HepG2 (cell line): ENCODE data around the gene UTS2R. TPM values are rescaled to one million over a fixed set of nuclear protein-coding genes. Genes with fewer than 3 reads are reported as not detected.

Experiments used
- CHD2 ChIP-seq: IDR thresholded peaks from 2 replicates; pipeline ENCODE4 v1.6.1; 2011; ENCODE audit warnings: low read depth, low read length, improper control_type of control experiment
- DMAP1 ChIP-seq: IDR thresholded peaks from 2 replicates; pipeline ENCODE4 v1.6.1; 2016
- DNMT3B ChIP-seq: conservative IDR thresholded peaks from 2 replicates; pipeline ENCODE4 v1.6.1; 2016; ENCODE audit warnings: missing biosample characterization, control low read depth
- ELF4 ChIP-seq: sonication (generic); formaldehyde crosslinking; IDR thresholded peaks from 2 replicates; pipeline ENCODE4 v1.5.0; 2020; ENCODE audit warnings: missing genetic modification reagents, mild to moderate bottlenecking, moderate library complexity, borderline replicate concordance
- FIP1L1 ChIP-seq: fragments of 200-400 bp; formaldehyde crosslinking; IDR thresholded peaks from 2 replicates; pipeline ENCODE4 v1.6.1; 2018; ENCODE audit warnings: low read depth, mild to moderate bottlenecking, low read length, moderate library complexity, borderline replicate concordance; ENCODE audit not compliant: insufficient read depth
- HNRNPH1 ChIP-seq: fragments of 200-400 bp; formaldehyde crosslinking; optimal IDR thresholded peaks from 2 replicates; pipeline ENCODE3; 2017; ENCODE audit warnings: mild to moderate bottlenecking, low read depth, low read length
- KDM5A ChIP-seq: fragments of 200-600 bp; sonication (generic); IDR thresholded peaks from 2 replicates; pipeline ENCODE4 v1.7.0; 2018; ENCODE audit warnings: antibody characterized with exemption, mild to moderate bottlenecking, low read length, borderline replicate concordance
- MIER3 ChIP-seq: IDR thresholded peaks from 2 replicates; pipeline ENCODE4 v1.6.1; 2016; ENCODE audit warnings: missing compliant biosample characterization, borderline replicate concordance
- MXD4 ChIP-seq: IDR thresholded peaks from 2 replicates; pipeline ENCODE4 v1.6.1; 2016; ENCODE audit warnings: mild to moderate bottlenecking, missing biosample characterization, missing genetic modification reagents
- NCOA1 ChIP-seq: sonication (generic); formaldehyde crosslinking; IDR thresholded peaks from 2 replicates; pipeline ENCODE4 v1.9.0; 2021; ENCODE audit warnings: missing genetic modification reagents
- PHF21A ChIP-seq: sonication (generic); formaldehyde crosslinking; IDR thresholded peaks from 2 replicates; pipeline ENCODE4 v1.5.0; 2020; ENCODE audit warnings: mild to moderate bottlenecking, missing genetic modification reagents
- PLRG1 ChIP-seq: fragments of 450-650 bp; conservative IDR thresholded peaks from 2 replicates; pipeline ENCODE4 v1.6.1; 2016
- POLR2AphosphoS2 ChIP-seq: IDR thresholded peaks from 2 replicates; pipeline ENCODE4 v1.6.1; 2011; ENCODE audit warnings: low read depth, low read length, improper control_type of control experiment
- SIX4 ChIP-seq: sonication (generic); formaldehyde crosslinking; IDR thresholded peaks from 2 replicates; pipeline ENCODE4 v1.4.0; 2020; ENCODE audit warnings: missing genetic modification reagents
- THYN1 ChIP-seq: sonication (generic); formaldehyde crosslinking; IDR thresholded peaks from 2 replicates; pipeline ENCODE4 v1.8.1; 2023; ENCODE audit warnings: low read depth, mild to moderate bottlenecking, moderate library complexity, missing genetic modification reagents, borderline replicate concordance
- ZNF10 ChIP-seq: sonication (generic); formaldehyde crosslinking; IDR thresholded peaks from 2 replicates; pipeline ENCODE4 v1.4.0; 2020; ENCODE audit warnings: mild to moderate bottlenecking, low read depth, missing genetic modification reagents, borderline replicate concordance
- ZNF251 ChIP-seq: sonication (generic); formaldehyde crosslinking; IDR thresholded peaks from 2 replicates; pipeline ENCODE4 v1.9.0; 2021; ENCODE audit warnings: mild to moderate bottlenecking, missing genetic modification reagents
- ZNF326 ChIP-seq: sonication (generic); formaldehyde crosslinking; IDR thresholded peaks from 2 replicates; pipeline ENCODE4 v1.4.0; 2020; ENCODE audit warnings: missing genetic modification reagents, borderline replicate concordance
- ZNF362 ChIP-seq: sonication (generic); formaldehyde crosslinking; IDR thresholded peaks from 2 replicates; pipeline ENCODE4 v1.4.0; 2020; ENCODE audit warnings: missing genetic modification reagents, mild to moderate bottlenecking, borderline replicate concordance
- ZNF501 ChIP-seq: sonication (generic); formaldehyde crosslinking; IDR thresholded peaks from 2 replicates; pipeline ENCODE4 v1.5.1; 2020; ENCODE audit warnings: mild to moderate bottlenecking, moderate library complexity, missing genetic modification reagents
- ZNF713 ChIP-seq: sonication (generic); formaldehyde crosslinking; IDR thresholded peaks from 2 replicates; pipeline ENCODE4 v1.4.0; 2020; ENCODE audit warnings: mild to moderate bottlenecking, missing genetic modification reagents
- ZNF850 ChIP-seq: sonication (generic); formaldehyde crosslinking; conservative IDR thresholded peaks from 2 replicates; pipeline ENCODE4 v1.9.0; 2021; ENCODE audit warnings: mild to moderate bottlenecking, missing genetic modification reagents
- ZSCAN25 ChIP-seq: sonication (generic); formaldehyde crosslinking; IDR thresholded peaks from 2 replicates; pipeline ENCODE4 v1.8.0; 2022; ENCODE audit warnings: mild to moderate bottlenecking, missing genetic modification reagents
- polyA plus RNA-seq, 8 experiments: library from polyadenylated mRNA; depleted of rRNA in 3 of 8; stranded (reverse) in 7 of 8; unstranded in 1 of 8; fragments of >200 nt; fragmentation: Illumina TruSeq in 4 of 8; extraction: Trizol in 4 of 8; gene quantifications; 2 replicates each; pipeline versions ENCODE4 v1.2.1 to v1.2.3, GENCODE V29; 2011 to 2016; ENCODE audit warnings: low read depth in 4 of 8, missing spikeins in 1 of 8, mixed read lengths in 1 of 8; ENCODE audit not compliant: insufficient read depth in 1 of 8
- total RNA-seq, 5 experiments: library from RNA; depleted of rRNA; stranded (reverse); fragments of >200 nt; fragmentation: Illumina TruSeq; extraction: Trizol; gene quantifications; 2 replicates each; pipeline ENCODE4 v1.2.3, GENCODE V29; 2016; ENCODE audit warnings: low read depth in 1 of 5
- TF ChIP-seq, protein P1 (sequence below): sonication (generic); formaldehyde crosslinking; IDR thresholded peaks from 2 replicates; pipeline ENCODE4 v1.8.1; 2022; ENCODE audit warnings: mild to moderate bottlenecking, missing genetic modification reagents
- TF ChIP-seq, protein P2 (sequence below): sonication (generic); formaldehyde crosslinking; IDR thresholded peaks from 2 replicates; pipeline ENCODE4 v1.4.0; 2020; ENCODE audit warnings: low read depth, mild to moderate bottlenecking, missing genetic modification reagents
- TF ChIP-seq, protein P3 (sequence below): sonication (generic); formaldehyde crosslinking; IDR thresholded peaks from 2 replicates; pipeline ENCODE4 v1.4.0; 2020; ENCODE audit warnings: mild to moderate bottlenecking, low read depth, missing genetic modification reagents

Gene UTS2R
- total and polyA plus RNA-seq, 2 of the 13 experiments (the other 11 are each of a cell fraction or from before 2014, with no cell fraction given), result 0.13 to 0.15 TPM

- TF ChIP-seq ZNF362 (CRISPR knock-in tag) (peak; percentile 55; the same call in 1 of the 2 replicates), HNRNPH1 (peak; percentile 67), FIP1L1 (no peak), ZNF501 (CRISPR knock-in tag) (peak; percentile 91), PLRG1 (no peak), DNMT3B (0 out of 2 replicates have a peak, but pooled peaks have one; percentile 44), THYN1 (CRISPR knock-in tag) (peak; percentile 92; the same call in 1 of the 2 replicates), MIER3 (peak; percentile 90), DMAP1 (peak; percentile 90; the same call in 1 of the 2 replicates), ZNF251 (CRISPR knock-in tag) (0 out of 2 replicates have a peak, but pooled peaks have one; percentile 23), ZNF326 (CRISPR knock-in tag) (no peak), MXD4 (peak; percentile 92), ZNF713 (CRISPR knock-in tag) (peak; percentile 94; the same call in 1 of the 2 replicates), NCOA1 (peak; percentile 99), ZSCAN25 (peak; percentile 99), CHD2 (no peak), SIX4 (CRISPR knock-in tag) (peak; percentile 65; the same call in 1 of the 2 replicates), KDM5A (no peak), ELF4 (CRISPR knock-in tag) (no peak), ZNF850 (CRISPR knock-in tag) (no peak), POLR2AphosphoS2 (peak; percentile 43; the same call in 1 of the 2 replicates), ZNF10 (no peak), PHF21A (peak; percentile 99)
- TF ChIP-seq, protein P1, sequence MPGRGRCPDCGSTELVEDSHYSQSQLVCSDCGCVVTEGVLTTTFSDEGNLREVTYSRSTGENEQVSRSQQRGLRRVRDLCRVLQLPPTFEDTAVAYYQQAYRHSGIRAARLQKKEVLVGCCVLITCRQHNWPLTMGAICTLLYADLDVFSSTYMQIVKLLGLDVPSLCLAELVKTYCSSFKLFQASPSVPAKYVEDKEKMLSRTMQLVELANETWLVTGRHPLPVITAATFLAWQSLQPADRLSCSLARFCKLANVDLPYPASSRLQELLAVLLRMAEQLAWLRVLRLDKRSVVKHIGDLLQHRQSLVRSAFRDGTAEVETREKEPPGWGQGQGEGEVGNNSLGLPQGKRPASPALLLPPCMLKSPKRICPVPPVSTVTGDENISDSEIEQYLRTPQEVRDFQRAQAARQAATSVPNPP (CRISPR knock-in tag), result peak; percentile 92
- TF ChIP-seq, protein P2, sequence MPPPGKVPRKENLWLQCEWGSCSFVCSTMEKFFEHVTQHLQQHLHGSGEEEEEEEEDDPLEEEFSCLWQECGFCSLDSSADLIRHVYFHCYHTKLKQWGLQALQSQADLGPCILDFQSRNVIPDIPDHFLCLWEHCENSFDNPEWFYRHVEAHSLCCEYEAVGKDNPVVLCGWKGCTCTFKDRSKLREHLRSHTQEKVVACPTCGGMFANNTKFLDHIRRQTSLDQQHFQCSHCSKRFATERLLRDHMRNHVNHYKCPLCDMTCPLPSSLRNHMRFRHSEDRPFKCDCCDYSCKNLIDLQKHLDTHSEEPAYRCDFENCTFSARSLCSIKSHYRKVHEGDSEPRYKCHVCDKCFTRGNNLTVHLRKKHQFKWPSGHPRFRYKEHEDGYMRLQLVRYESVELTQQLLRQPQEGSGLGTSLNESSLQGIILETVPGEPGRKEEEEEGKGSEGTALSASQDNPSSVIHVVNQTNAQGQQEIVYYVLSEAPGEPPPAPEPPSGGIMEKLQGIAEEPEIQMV (CRISPR knock-in tag), result peak; percentile 86; the same call in 1 of the 2 replicates
- TF ChIP-seq, protein P3, sequence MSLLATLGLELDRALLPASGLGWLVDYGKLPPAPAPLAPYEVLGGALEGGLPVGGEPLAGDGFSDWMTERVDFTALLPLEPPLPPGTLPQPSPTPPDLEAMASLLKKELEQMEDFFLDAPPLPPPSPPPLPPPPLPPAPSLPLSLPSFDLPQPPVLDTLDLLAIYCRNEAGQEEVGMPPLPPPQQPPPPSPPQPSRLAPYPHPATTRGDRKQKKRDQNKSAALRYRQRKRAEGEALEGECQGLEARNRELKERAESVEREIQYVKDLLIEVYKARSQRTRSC (CRISPR knock-in tag), result no peak
Measured at GRCh38 chr17:82328141-82328993, 43.2 kb upstream of the UTS2R start (continued).
